Stomach (tissue), 4 donors: ENCODE measurements around the gene BOLA1.
"Not testable (repeated sequence)": the region's sequence is repeated elsewhere in the genome, so short reads cannot be mapped to it uniquely, and the experiment has no call there.

Source experiments
- CTCF ChIP-seq, 7 experiments: fragments of 450-650 bp in 4 of 7; fragments of 200-600 bp in 3 of 7; sonication (generic) in 3 of 7; IDR thresholded peaks; one replicate each; pipeline ENCODE4 v1.5.1; 2016 to 2019; ENCODE audit warnings: antibody characterized with exemption in 7 of 7, control low read depth in 2 of 7, mild to moderate bottlenecking in 1 of 7
- EP300 ChIP-seq: sonication (generic); formaldehyde crosslinking; IDR thresholded peaks from one replicate; pipeline ENCODE4 v1.6.1; 2017; ENCODE audit warnings: antibody characterized with exemption
- POLR2AphosphoS5 ChIP-seq, 3 donors: sonication (generic); formaldehyde crosslinking; IDR thresholded peaks; one replicate each; pipeline ENCODE4 v1.6.1; 2016; ENCODE audit warnings: antibody characterized with exemption in 3 of 3

DNA sequence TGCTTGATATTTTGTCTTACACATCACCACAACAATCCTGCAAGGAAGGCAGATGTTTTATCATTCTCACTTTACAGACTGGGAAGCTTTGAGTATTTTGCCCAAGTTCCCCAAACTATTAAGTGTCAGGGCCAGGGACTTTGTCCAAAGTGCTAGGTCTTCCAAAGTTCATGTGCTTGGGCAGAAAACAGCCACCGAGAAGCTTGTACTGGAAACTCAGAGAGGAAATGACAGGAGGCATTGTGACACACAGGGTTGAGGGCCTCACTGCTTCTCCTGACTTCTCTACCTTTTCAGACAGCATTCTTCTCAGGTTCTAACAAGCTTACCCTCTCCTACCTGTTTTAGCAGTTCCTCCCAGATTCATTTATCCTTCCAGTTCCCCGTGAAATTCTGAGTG, 32.5 kb upstream of the BOLA1 start:
- not testable (repeated sequence) for TF ChIP-seq CTCF (IDR thresholded peaks at IDR 0.05); POLR2AphosphoS5 (IDR thresholded peaks at IDR 0.05); EP300
